Progenitor cell of endocrine pancreas (in vitro differentiated cells): ENCODE results near the gene WIPI1. TPM values are rescaled to one million over a fixed set of nuclear protein-coding genes. Genes with fewer than 3 reads are reported as not detected.

Source experiments
- DNase-seq: peaks from one replicate; pipeline ENCODE4 v3.0.0; 2021; ENCODE audit warnings: low spot score; ENCODE audit not compliant: unreplicated experiment
- H3K27ac Mint-ChIP-seq: 2 replicates; pipeline ENCODE4 v1.8.0; 2021; ENCODE audit warnings: mild to moderate bottlenecking, moderate library complexity, mixed read lengths
- H3K27me3 Mint-ChIP-seq: 2 replicates; pipeline ENCODE4 v1.8.0; 2021; ENCODE audit warnings: mixed read lengths
- H3K36me3 Mint-ChIP-seq: 2 replicates; pipeline ENCODE4 v1.8.0; 2022; ENCODE audit warnings: mixed read lengths; ENCODE audit not compliant: insufficient read depth
- H3K4me1 Mint-ChIP-seq: 2 replicates; pipeline ENCODE4 v1.8.0; 2021; ENCODE audit warnings: low read depth, mixed read lengths
- H3K4me3 Mint-ChIP-seq: 2 replicates; pipeline ENCODE4 v1.8.0; 2021; ENCODE audit warnings: low read depth, mild to moderate bottlenecking, moderate library complexity, mixed read lengths
- H3K9me3 Mint-ChIP-seq: 2 replicates; pipeline ENCODE4 v1.8.0; 2021; ENCODE audit warnings: low read depth, mixed read lengths
- total RNA-seq: library from RNA; stranded (reverse); gene quantifications from 2 replicates; pipeline ENCODE4 v1.2.1, GENCODE V29; 2021
- TF ChIP-seq, protein P1 (sequence below): fragments of 200-600 bp; sonication (generic); IDR thresholded peaks from one replicate; pipeline ENCODE4 v1.5.0; 2021; ENCODE audit warnings: antibody characterized with exemption, mild to moderate bottlenecking; ENCODE audit not compliant: unreplicated experiment

The WIPI1 gene
- total RNA-seq, 1 donor from 2014 or later = 53.5 TPM

DNA sequence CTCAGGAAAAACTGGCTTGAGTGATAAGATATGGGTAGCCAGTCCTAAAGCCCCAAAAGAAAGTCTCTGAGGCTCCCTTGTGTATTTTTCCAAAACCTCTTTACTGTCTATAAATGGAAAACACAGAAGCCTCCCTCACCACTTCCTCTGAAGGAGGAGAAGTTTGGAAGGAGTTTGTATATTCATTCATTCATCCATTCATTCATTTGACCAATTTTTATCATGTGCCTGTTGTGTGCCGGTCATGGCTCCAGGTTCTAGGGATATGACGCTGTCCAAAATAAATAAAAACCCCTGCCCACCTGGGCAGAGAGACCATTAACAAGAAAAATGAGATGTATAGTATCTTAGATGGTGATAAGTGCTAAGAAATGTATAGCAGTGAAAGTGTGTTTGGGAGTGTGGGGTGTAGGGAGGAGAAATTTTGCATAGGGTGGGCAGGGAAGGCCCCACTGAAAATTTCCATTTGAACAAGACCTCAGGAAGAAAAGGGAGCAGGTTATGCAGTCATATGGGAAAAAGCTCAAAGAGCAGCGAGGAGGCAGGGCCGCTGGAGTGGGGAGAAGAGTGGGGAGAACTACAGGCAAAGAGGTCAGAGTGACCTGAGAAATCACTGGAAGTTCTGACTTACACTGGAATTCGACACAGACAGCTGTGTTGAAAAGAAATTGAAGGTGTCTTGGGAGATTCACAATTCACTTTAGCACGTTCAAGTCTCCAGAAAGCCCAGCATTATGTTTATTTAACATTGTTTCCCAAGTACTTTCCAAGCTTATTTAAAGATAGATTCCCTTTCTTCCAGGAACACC is 6.1 kb upstream of the WIPI1 start:
- no peaks in the 10 kb centered on the region for H3K36me3 Mint-ChIP-seq
- DNase-seq = no peak
- TF ChIP-seq, protein P1, sequence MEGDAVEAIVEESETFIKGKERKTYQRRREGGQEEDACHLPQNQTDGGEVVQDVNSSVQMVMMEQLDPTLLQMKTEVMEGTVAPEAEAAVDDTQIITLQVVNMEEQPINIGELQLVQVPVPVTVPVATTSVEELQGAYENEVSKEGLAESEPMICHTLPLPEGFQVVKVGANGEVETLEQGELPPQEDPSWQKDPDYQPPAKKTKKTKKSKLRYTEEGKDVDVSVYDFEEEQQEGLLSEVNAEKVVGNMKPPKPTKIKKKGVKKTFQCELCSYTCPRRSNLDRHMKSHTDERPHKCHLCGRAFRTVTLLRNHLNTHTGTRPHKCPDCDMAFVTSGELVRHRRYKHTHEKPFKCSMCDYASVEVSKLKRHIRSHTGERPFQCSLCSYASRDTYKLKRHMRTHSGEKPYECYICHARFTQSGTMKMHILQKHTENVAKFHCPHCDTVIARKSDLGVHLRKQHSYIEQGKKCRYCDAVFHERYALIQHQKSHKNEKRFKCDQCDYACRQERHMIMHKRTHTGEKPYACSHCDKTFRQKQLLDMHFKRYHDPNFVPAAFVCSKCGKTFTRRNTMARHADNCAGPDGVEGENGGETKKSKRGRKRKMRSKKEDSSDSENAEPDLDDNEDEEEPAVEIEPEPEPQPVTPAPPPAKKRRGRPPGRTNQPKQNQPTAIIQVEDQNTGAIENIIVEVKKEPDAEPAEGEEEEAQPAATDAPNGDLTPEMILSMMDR = no peak
- H3K4me1 Mint-ChIP-seq = peaks cover 17% of the 10 kb centered on the region
- H3K9me3 Mint-ChIP-seq = peaks cover 9% of the 10 kb centered on the region
- H3K27me3 Mint-ChIP-seq = peaks cover 9% of the 10 kb centered on the region
- no peak overlapping the region for H3K4me3 Mint-ChIP-seq
- H3K27ac Mint-ChIP-seq = no peak overlapping the region

DNA sequence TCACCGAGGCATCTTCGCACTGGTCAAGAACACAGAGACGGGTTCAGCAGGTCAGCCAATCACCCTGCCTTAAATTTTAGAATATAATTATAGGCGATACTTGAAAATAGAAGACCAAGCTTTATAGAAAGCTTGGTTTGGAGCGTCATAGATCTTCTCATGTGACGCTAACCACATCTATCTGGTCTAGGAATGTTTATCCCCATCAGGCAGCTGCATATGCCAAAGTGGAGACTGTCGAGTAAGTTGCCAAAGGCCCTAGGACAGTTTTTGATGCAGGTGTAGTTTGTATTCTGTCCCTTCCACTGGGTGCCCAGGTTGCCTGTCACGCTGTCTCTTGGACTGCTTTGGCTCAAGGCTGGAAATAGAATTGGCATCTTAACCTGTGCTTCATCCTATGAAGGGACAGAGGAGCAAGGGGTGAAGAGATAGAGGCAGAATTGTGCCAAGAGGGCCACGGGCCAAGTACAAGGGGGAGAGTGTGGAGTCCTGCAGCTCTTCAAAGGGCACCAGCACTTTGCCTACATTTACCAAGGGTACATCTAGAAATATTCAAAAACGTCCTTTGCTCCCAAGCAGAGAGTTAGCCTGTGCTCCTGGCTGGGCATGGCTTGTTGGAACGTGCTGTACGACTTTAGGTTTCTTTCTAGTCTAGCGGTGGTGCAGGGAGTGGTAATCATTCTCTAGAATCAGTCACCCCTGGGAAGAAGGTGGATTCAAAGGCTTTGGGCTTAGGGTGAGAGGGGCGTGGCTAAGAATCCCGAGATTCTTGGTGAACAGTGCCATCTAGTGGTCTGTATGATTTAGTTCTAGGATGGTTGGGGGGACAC is 5.3 kb upstream of the WIPI1 start:
- H3K9me3 Mint-ChIP-seq = peaks cover 3% of the 10 kb centered on the region
- peaks cover 24% of the 10 kb centered on the region for H3K4me1 Mint-ChIP-seq
- DNase-seq = peak; percentile 47

DNA sequence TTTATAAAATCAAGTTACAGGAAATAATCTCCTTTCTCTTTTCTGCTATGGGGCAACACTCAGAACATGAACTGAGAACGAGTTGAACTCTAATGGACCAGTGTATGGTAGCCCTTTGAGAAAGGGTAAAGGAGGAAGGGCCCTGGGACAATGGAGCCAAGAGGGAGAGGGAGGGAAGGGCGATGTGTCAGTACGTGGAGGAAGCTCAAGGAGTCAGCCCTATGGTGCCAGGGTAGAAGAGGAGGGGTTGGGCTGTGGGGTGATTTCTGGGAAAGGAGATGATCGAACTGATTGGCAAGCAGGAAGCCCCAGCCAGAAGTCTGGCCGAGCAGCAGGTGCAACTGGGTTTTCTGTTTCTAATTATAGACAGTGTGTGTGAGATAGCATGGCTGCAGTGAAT is 4.3 kb upstream of the WIPI1 start:
- no peak for DNase-seq
- Mint-ChIP-seq H3K9me3 (no peaks in the 10 kb centered on the region), H3K27me3 (peaks cover 13% of the 10 kb centered on the region), H3K36me3 (no peaks in the 10 kb centered on the region), H3K4me3 (no peak overlapping the region), H3K27ac (no peak overlapping the region), H3K4me1 (peaks cover 24% of the 10 kb centered on the region)
- TF ChIP-seq, protein P1 = no peak

More for the DNA sequence above, 5.3 kb upstream of the WIPI1 start:
- no peaks in the 10 kb centered on the region for H3K36me3 Mint-ChIP-seq
- TF ChIP-seq, protein P1 = peak; percentile 72
- H3K27ac Mint-ChIP-seq = no peak overlapping the region
- peaks cover 13% of the 10 kb centered on the region for H3K27me3 Mint-ChIP-seq
- no peak overlapping the region for H3K4me3 Mint-ChIP-seq

DNA sequence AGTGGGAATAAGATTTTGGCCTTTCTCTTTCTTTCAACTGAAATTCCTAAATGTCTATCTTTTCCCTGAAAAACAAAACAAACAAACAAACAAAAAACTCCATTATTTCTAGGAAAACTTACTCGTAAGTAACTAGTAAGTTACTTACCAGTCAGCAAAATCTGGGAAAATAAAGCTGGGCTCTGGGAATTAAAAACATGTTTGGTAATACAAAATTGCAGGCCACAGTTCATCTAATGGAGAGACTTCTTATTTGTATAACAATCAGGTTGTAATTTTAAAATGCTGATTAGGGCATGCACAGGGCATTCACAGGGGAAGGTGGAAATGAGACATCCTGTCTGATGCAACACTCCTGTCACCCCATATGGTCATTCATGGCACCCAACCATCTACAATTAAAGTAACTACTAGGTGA is 3.8 kb upstream of the WIPI1 start:
- no peaks in the 10 kb centered on the region for H3K9me3 Mint-ChIP-seq
- peaks cover 27% of the 10 kb centered on the region for H3K4me1 Mint-ChIP-seq
- no peak overlapping the region for H3K4me3 Mint-ChIP-seq
- H3K36me3 Mint-ChIP-seq = no peaks in the 10 kb centered on the region
- peaks cover 13% of the 10 kb centered on the region for H3K27me3 Mint-ChIP-seq
- TF ChIP-seq, protein P1 = no peak
- DNase-seq = no peak
- H3K27ac Mint-ChIP-seq = no peak overlapping the region

GRCh38 chr17:68460715-68461114 is 3.4 kb upstream of the WIPI1 start:
- H3K36me3 Mint-ChIP-seq = no peaks in the 10 kb centered on the region
- no peak overlapping the region for H3K4me3 Mint-ChIP-seq
- H3K27ac Mint-ChIP-seq = no peak overlapping the region
- no peak for DNase-seq
- peaks cover 13% of the 10 kb centered on the region for H3K27me3 Mint-ChIP-seq
- no peaks in the 10 kb centered on the region for H3K9me3 Mint-ChIP-seq
- TF ChIP-seq, protein P1 = no peak
- H3K4me1 Mint-ChIP-seq = peaks cover 30% of the 10 kb centered on the region
